Stimulated activated CD8-positive, alpha-beta memory T cell treated with anti-CD3 and anti-CD28 coated beads, Interleukin-4, amount 100 ng/mL, for 24 hours (primary cell): Measurements from ENCODE around the gene NPM3.

Experiments
- DNase-seq: peaks from one replicate; pipeline ENCODE4 v3.0.0-alpha.2; 2020; ENCODE audit warnings: low read depth

NPM3 gene, protein sequence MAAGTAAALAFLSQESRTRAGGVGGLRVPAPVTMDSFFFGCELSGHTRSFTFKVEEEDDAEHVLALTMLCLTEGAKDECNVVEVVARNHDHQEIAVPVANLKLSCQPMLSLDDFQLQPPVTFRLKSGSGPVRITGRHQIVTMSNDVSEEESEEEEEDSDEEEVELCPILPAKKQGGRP

DNA sequence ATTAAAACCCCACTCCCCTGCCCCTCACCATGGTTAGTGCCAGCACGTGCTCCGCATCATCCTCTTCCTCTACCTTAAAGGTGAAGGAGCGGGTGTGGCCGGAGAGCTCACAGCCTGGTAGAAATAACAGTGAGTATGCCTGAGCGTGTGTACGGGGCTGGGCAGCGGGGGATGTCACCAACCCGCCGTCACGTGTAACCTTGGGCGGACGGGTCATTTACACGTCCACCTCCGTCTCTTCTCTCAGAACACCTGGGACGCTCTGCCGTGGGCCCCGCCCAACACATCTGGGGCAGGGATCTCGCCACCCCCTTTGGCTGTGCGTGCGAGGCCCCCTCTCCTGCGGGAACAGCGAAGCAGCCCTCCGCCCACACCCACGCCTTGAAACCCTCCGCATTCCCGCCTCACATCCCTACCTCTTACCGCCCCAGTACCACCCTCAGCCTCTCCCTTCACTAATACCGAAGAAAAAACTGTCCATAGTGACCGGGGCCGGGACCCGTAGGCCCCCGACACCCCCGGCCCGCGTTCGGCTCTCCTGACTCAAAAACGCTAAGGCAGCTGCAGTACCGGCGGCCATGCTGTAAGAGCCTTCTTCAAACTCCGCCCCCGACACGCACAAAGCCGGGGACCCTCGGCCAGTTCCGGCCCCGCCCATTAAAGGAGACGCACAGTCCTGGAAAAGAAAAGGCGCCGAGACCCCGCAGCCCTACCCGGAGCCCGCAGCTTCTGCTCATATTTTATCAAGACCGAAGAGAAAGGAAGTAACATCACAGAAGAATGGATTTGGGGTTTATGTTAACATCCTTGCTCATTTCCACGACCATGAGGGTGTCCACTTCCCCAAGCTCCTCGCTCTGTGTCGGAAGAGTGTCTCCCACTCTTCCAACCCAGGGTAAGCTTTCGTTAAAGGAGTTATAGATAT is at the start of gene NPM3:
NPM3 (minus strand) TSS at position 636 of the 925 bp plus-strand sequence; CDS start at position 580, 56 bp downstream.
- peak; percentile 82 for DNase-seq

DNA sequence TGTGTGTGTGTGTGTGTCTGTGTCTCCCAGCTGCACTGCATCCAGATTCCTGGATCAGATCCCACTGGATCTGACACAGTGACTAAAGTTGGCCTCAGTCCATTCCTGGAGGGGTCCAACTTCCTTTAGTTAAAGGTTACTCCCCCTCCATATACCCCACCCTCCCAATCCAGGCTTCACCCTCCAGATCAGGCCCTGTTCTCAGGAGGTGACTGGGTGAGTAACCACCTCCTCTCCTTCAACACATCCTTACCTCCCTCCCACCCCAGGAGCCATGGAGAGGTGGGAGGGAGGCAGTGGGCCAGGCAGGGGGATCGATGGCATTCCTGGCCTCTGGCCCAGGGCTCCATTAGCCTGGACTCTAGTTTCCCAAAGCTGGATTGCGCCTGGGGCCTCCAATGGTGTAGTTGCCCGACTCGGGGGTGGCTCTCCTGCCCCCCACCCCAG is 49.1 kb upstream of the NPM3 start:
- DNase-seq, result no peak

DNA sequence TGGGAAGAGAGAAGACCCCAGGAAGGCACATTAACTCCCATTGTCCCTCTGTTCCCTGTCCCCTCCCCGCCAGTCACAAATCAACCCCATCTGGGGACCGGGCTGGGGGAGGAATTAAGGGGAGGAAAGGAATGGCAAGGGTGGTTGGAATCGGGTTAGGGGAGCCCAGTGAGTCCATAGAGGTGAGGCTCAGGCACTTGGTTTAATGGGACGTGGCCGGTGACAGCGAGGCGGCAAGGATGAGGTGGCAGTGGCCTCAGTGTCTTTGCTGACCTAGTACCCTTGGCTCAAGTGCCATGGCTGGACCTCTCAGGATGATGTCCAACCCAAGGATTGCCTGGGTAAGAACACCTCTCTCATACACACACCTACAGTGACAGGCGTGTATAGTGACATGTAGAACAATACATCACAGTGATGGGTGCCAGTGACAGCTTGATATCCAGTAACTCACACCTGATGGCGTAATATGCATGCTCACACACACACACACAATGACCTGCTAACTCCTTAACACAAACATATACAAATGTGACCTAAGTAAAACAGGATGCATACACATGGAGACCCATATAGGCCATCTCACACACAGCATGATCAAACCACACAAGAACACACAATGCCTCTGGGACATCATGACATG is 48.0 kb upstream of the NPM3 start:
- DNase-seq, result no peak

DNA sequence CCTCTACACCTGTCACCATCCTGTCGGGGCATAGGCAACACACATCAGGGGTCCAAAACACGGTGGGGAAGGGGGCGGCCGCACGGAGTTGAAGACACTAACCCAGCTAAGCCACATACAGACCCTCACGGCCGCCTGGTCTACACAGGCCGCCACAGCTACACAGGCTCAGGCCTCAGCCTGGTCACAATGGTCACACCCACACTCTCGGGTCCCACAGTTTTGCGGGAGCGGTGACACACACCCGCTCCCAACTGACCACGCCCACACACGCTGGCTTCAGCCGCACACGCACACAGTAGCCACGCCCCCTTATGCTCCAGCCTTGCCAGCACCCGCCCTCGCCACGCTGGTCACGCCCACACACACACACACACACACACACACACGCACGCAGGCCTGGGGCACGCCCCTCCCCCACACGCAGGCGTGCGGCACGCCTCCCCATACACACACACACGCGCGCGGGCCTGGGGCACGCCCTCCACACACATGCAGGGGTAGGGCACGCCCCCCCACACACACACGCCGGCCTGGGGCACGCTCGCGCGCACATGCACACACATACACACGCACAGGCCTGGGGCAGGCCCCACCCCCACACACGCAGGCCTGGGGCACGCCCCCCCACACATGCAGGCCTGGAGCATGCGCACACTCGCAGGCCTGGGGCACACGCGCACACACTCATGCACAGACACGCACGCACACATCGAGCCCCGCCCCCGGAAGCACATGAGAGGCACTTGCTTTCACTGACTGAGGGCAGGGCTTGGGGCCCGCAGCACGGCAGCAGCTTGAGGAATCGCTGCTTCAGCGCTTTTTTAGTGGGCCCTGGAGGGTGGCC is 47.3 kb upstream of the NPM3 start:
- peak; percentile 83 for DNase-seq

DNA sequence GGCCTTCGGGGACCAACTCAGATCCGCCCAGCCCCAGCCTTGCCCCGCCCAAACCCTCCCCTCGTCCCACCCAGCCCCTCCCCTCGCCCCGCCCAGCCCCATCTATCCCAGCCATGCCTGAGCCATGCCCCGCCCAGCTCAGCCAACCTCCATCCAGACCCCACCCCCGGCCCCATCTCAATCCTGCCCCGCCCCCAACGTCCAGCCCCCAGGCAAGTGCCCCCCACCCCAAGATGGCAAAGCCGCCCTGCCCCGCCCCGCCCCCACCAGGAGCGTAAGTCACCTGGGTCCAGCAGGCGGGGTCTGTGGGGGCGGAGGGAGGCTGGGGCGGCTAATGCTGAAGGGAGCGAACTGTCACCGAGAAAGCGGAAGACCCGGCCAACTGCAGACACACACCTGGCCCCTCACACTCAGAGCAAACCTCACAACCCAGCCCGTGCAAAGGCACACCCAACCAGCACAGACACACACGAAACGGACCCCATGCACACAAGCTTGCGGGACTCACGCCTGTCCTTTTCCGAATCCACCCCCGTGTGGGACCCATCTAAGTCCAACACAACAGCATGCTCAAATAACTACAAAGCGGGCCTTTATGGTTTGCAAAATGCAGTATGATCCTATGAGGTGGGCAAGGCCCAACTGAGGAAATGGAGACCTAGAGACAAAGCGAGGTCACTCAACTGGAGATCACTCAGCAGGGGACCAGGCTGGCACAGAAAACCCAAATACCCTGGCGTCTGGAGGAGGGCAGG is 46.5 kb upstream of the NPM3 start:
- DNase-seq, result no peak

DNA sequence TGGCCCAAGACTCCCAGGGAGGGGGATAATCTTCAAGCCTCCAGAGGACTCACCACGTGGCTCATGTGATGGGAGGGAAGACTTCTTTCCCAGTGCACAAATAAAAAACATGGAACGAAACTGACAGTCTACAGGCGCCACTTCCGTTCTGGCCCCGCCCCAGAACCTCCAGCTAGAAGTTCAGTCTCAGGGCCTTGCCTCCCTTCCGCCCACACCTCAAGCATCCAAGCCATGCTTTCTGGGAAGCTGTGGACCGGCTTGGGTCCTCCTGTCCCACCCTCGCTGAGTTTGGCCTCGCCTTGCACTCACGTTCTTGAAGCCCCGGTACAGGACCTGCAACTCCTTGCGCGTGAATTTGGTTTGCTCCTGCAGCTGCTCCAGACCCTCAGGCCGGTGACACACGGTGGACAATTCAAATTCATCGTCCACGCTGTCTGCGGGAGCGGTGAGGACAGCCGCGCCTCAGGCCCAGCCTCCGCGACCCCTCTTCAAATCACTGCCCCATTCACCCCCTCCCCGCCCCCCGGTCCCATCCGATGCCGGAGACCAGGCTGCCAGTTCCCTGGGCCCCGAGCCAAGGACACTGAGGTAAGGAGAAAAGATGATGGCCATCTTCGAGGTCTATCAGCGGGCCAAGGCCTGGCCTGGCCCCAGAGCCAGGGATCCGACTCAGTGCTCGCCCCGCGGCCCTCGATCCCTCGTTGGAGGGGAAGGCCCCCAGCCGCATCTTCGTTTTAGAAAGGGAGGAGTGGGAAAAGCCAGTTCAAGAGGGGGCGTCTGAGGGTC is 45.7 kb upstream of the NPM3 start:
- no peak for DNase-seq

DNA sequence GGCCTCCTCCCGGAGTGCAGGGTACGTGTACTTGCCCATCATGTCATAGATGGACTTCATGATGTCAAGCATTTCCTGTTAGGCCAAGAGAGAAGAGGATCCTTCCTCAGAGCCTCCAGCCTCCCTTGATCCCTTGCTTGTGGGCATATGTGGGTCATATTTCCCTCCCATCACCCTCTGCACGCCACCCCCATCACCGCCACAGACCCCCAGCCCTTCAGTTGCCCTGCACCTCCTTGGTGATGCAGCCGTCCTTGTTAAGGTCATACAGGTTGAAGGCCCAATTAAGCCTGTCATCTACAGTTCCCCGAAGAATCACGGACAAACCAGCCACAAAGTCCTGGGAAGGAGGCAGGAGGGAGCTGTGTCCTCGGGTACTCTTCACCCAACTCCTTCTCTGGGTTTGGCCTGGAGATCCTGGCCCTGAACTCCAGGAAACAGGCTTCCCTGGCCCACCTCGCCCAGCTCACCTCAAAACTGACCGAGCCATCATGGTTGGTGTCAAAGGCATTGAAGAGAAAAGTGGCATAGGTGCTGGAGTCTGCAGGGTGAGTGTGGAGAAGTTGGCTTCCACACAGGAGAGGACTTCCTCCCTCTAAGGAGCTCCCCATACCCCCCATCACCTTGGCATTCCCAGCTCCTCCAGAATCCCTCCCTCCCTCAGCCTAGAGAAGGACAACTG is 44.8 kb upstream of the NPM3 start:
- DNase-seq, result no peak

DNA sequence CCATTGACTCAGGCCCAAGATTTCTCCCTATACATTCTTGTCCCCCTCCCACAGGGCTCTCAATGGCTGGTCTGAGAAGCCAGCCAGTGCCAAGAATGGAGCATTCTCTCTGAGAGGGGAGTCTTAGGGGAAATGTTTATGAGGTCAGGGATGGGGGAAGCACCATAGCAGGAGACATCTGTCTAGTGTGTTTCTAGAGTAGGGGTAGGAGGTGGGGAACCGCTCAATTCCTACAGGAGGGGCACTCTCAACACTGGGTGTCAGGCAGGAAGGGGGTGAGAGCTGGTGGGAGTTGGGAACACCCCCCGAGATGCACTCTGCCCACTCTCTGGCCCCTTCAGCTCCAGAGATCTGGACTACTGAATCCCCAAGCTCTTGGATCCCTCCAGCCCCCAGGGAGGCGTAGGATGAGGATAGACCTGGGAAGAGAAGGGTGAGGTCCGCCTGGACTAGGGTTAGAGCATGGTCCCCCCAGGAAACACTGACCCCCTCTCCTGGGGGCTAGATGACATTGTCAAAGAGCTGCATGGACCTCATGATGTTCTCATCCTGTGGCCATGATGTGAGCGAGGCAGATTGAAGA is 43.7 kb upstream of the NPM3 start:
- DNase-seq, result no peak

DNA sequence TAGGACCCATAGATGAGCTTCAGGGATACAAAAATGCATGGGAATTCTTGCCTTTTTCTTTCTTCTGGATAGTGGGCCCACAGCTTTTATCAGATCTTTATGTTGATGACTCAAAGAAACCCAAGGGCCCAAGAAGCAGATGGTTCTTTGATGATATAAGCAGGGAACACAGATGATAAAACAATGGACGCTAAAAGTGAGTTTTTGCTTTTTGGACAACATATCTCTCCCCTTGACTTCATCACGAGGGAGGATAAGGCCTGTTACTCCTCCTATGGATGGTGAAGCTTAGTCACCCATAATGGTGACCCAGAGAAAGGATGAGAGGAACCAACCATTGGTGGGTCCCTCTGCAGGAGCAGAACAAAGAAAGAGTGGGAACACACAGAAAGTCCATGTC is 41.5 kb upstream of the NPM3 start:
- DNase-seq, result no peak

DNA sequence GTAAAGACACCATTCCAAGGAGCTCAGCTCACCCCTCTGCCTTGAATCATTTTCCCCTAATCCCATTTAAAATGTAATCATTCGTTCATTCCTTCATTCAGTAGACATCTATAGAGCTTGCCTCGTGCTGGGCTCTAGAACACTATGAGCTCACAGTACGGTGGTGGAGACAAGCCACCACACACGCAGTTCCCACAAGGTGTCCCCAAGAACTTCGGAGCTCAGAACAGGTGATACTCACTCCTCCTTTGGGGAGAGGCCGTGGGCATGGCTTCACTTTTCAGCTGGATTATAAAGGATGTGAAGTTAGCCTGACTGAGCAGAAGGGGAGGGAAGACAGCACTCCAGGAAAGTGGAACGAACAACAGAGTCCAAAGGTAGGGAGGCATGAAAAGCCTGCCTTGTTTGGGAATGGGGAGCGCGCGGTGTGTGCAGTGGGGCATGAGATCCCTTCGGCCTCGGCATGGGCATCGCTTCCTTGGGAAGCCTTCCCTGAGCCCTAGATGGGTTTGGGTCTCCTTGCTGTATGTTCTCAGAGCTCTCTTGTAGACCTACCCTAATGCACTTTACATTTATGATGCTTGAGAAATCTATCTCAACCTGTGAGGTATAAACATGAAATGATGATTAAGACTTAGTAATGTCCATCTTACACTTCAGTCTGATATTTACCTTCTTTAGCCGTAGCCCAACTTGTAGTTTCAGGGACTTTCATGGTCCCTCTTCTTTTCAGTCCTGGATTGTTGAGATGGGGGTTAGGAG is 35.8 kb upstream of the NPM3 start:
- DNase-seq, result no peak

DNA sequence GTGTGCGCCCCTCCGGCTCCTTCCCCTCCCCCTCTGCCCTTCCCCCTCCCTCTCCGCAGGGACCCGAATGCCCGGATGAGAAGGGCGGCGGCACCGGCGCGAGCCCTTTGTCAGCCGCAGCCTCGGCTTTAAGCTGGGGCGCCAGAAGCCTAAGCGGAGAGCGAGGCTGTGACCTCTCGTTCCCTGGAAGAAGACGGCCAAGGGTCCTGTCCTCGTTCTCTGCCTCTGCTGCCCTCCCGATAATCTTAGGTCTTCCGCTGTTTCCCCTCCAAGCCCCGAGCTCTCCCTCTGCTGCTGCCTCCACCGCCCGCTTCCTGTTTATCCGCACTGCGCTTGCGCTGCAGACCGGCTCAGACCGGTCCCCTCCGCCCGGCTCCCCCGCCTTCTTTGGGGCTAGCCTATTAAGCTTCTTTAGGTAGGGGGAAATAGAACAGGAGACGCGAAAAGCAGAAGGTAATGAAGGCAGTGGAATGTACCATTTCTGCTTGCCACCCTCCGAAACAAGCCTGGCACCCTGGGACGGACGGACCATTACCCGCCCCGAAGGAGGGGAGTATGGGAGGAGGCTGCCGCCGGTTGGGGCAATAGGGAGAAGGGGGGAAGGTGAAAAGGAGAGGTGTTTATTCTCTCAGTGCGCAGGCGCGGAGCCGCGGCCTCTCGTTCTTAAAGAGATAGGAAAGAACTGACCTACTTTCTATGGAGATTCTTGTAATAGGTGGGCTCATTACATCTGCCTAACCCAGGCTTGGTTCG is 35.0 kb upstream of the NPM3 start, which contains the start of gene OGA:
OGA (minus strand) TSS at position 326 of the 753 bp plus-strand sequence. CDS start 422 bp downstream, outside the sequence.
- DNase-seq, result peak; percentile 96

DNA sequence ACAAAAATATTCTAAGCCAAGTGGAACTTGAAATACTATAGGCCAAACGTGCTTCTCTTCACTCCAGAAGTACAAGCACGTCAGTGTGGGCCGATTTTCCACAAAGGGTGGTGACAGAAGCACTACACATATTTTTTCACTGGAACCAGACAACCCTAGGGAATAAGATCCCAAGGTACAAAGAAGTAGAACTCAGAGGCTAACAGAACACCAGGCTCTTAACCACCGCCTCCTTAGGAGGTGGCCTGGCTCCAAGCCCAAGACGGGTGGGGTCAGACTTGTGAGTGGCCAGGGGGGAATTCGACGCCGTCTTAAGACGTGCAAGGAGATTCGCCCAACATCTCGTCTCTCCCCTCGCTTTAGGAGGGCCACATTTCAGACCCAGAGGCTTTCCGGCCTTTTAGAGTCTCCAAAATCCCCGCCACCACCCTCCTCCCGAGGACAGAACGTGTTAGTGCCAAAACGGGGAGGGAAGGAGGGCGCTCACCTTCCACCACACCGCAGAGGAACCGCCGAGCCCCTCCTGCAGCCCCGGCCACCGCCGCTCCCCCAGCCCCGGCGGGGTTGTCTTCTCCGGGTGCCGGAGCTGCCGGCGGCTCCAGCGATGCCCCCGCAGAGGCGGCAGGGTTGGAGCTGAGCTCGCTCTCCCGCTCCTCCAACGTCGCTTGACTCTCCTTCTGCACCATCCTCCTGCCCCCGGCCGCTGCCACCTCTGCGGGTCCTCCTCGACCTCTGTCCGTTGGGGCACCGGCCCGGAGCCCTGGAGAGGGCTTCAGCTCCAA is 34.3 kb upstream of the NPM3 start:
- DNase-seq, result no peak

DNA sequence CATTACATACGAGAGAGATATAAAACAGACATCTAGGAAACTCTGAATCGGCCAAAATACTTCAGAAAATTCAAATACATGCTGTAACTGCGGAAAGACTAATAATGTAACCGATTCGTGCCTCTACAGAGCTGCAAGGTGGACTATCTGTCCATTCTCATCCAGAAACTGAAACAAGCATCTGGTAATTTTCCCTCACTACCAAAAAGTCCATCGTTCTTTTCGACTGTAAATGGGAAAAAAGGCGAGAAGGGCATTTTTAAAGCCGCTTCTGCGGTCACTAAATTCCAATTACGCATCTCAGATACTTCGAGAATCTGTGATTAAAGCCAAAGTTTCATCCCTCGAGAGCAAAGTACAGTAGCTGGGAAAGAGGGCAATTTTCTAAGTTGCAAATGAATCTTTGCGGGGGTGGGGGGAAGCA is 33.7 kb upstream of the NPM3 start:
- DNase-seq, result no peak

DNA sequence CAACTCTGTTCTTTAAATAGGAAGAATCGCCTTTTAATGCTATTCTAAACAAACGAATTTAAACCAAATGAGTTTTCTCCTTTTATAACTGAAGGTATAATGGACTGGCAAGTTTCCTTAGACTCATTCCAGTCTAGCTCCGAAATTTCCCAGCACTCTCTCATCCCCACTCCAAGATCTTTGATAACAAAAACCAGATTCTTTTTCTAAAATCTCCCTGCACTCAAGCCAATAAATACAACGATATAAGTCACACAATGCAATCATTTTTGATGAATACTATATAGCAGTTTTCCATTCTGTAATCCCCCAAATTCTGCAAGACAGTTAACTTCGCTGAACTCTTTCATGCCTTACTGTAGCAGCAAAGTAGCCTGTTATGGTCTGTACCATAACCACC is 33.1 kb upstream of the NPM3 start:
- no peak for DNase-seq

DNA sequence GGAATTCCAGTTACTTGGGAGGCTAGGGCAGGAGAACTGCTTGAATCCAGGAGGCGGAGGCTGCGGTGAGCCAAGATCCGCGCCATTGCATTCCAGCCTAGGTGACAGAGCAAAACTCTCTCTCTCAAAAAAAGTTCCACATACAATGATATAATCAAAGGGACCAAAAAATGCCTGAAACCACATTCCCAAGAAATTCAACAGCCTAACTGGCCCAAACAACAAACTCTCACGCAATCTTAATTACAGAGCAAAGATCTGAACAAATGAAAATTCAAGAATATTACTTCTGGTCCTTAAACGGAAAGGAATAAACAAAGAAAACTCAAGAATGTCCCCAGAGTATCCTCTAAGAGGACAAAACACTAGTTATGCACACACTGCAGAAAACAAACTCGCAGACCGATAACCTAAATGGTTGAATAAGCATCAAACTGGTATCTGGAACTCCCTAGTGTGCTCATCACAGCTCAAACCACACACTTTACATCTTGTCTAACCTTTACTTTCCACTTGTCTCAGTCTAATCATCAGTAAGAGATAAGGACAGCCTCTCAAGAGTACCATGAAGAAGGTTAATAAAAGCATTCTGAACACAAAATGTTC is 31.3 kb upstream of the NPM3 start:
- DNase-seq, result no peak

DNA sequence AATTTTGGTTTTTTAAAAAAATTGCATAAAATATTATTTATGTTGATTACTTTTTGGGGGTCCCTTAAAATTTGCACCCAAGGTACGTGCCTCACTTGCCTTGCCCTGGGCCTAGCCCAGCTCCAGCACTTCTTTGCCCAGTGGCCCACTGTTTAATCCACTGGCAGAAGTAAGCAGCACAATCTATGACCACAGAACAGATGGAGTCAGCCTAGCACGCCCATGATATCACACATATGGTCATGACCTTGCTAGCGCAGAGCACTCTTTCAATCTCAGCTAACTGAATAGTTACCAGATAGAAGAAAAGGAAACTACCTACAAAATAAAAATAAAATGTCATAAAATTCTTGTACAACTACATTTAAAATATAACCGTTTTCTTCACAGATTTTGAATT is 29.4 kb upstream of the NPM3 start:
- DNase-seq, result no peak

DNA sequence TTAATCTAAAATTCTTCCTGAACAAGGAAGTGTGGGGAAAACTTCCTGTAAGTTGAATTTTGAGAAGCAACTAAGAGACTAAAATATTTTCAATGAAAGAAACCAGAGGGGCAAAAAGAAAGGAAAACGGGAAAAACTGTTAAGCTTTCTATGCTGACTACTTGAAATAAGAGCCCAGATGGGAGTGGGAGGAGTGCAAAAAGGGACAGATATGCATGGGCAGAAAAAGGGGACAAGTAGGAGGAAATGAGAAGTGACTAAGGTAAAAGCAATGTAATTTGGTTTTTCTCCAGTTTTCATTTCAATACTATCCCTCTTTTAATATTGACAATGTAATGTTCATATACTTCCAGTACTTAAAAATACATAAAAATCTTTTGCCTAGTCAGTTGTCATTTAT is 23.9 kb upstream of the NPM3 start:
- DNase-seq, result no peak
